ENCODE measurements around the gene NT5DC4. TPM values are rescaled to one million over a fixed set of nuclear protein-coding genes. Genes with fewer than 3 reads are reported as not detected.

The NT5DC4 gene
- total RNA-seq, 1 experiment from 2014 or later = 0.04 TPM

GRCh38 chr2:112722816-112723546 is 2.2 kb downstream of the NT5DC4 start:
- no peak overlapping the region for H3K4me2 ChIP-seq (ENCODE audit: low read length)
- H3K4me1 ChIP-seq (ENCODE audit: insufficient read depth, low read length) = peaks cover 16% of the 10 kb centered on the region
- no peaks in the 10 kb centered on the region for H3K36me3 ChIP-seq (ENCODE audit: low read depth, low read length)
- POLR2A ChIA-PET (ENCODE audit: unreplicated experiment) = no interaction called here
- H3K4me3 ChIP-seq (ENCODE audit: low read length) = no peak overlapping the region
- no peaks in the 10 kb centered on the region for H3K79me2 ChIP-seq (ENCODE audit: low read length)
- CTCF ChIA-PET = no interaction called here
- no peaks in the 10 kb centered on the region for H4K20me1 ChIP-seq (ENCODE audit: low read length)
- intact Hi-C loops (cut with micrococcal nuclease) = no loop called here
- DNase-seq (no peak), ATAC-seq (no peak)
- no TSS peak for BruUV-seq (replicated peaks)
- H3K9ac ChIP-seq (ENCODE audit: low read length) = no peak overlapping the region
- no peaks in the 10 kb centered on the region for H3F3A ChIP-seq (ENCODE audit: low read length, unreplicated experiment)
- no peaks in the 10 kb centered on the region for H3K9me2 ChIP-seq (replicated peaks; ENCODE audit: low read length)
- H3K9me3 ChIP-seq (ENCODE audit: low read length) = no peaks in the 10 kb centered on the region
- TF ChIP-seq EZH2phosphoT487 (IDR thresholded peaks at IDR 0.05; ENCODE audit: borderline replicate concordance, low read length) (no peak), EZH2 (IDR thresholded peaks at IDR 0.05; ENCODE audit: low read length, unreplicated experiment) (no peak), CTCF (conservative IDR thresholded peaks at IDR 0.05; ENCODE audit: low read depth, low read length) (no peak)
- H3K27ac ChIP-seq (ENCODE audit: low read length) = no peak overlapping the region
- no peaks in the 10 kb centered on the region for H3K27me3 ChIP-seq (ENCODE audit: low read length)
- H2AFZ ChIP-seq (ENCODE audit: low read length) = no peak overlapping the region

GRCh38 chr2:112723547-112723940 is 2.7 kb downstream of the NT5DC4 start:
- no peak overlapping the region for H3K4me3 ChIP-seq (ENCODE audit: low read length)
- no peak overlapping the region for H3K4me2 ChIP-seq (ENCODE audit: low read length)
- POLR2A ChIA-PET (ENCODE audit: unreplicated experiment) = no interaction called here
- BruUV-seq (replicated peaks) = no TSS peak
- no peaks in the 10 kb centered on the region for H4K20me1 ChIP-seq (ENCODE audit: low read length)
- TF ChIP-seq EZH2 (IDR thresholded peaks at IDR 0.05; ENCODE audit: low read length, unreplicated experiment) (no peak), CTCF (conservative IDR thresholded peaks at IDR 0.05; ENCODE audit: low read depth, low read length) (no peak), EZH2phosphoT487 (IDR thresholded peaks at IDR 0.05; ENCODE audit: borderline replicate concordance, low read length) (no peak)
- peaks cover 16% of the 10 kb centered on the region for H3K4me1 ChIP-seq (ENCODE audit: insufficient read depth, low read length)
- H3K9me2 ChIP-seq (replicated peaks; ENCODE audit: low read length) = no peaks in the 10 kb centered on the region
- H3K27me3 ChIP-seq (ENCODE audit: low read length) = no peaks in the 10 kb centered on the region
- no peak overlapping the region for H2AFZ ChIP-seq (ENCODE audit: low read length)
- no peaks in the 10 kb centered on the region for H3F3A ChIP-seq (ENCODE audit: low read length, unreplicated experiment)
- CTCF ChIA-PET = no interaction called here
- no peaks in the 10 kb centered on the region for H3K36me3 ChIP-seq (ENCODE audit: low read depth, low read length)
- DNase-seq = no peak
- H3K9me3 ChIP-seq (ENCODE audit: low read length) = no peaks in the 10 kb centered on the region
- no peak for ATAC-seq
- H3K79me2 ChIP-seq (ENCODE audit: low read length) = no peaks in the 10 kb centered on the region
- H3K27ac ChIP-seq (ENCODE audit: low read length) = no peak overlapping the region
- no peak overlapping the region for H3K9ac ChIP-seq (ENCODE audit: low read length)
- intact Hi-C loops (cut with micrococcal nuclease) = no loop called here

GRCh38 chr2:112723995-112724394 is 3.2 kb downstream of the NT5DC4 start:
- Histone ChIP-seq H3K27me3 (ENCODE audit: low read length) (no peaks in the 10 kb centered on the region), H3K9ac (ENCODE audit: low read length) (no peak overlapping the region), H3K27ac (ENCODE audit: low read length) (no peak overlapping the region), H2AFZ (ENCODE audit: low read length) (no peak overlapping the region), H3F3A (ENCODE audit: low read length, unreplicated experiment) (no peaks in the 10 kb centered on the region), H3K4me2 (ENCODE audit: low read length) (no peak overlapping the region), H3K9me3 (ENCODE audit: low read length) (no peaks in the 10 kb centered on the region), H3K36me3 (ENCODE audit: low read depth, low read length) (no peaks in the 10 kb centered on the region), H4K20me1 (ENCODE audit: low read length) (no peaks in the 10 kb centered on the region), H3K4me1 (ENCODE audit: insufficient read depth, low read length) (peaks cover 16% of the 10 kb centered on the region), H3K9me2 (replicated peaks; ENCODE audit: low read length) (no peaks in the 10 kb centered on the region), H3K4me3 (ENCODE audit: low read length) (no peak overlapping the region), H3K79me2 (ENCODE audit: low read length) (no peaks in the 10 kb centered on the region)
- no peak for TF ChIP-seq CTCF (conservative IDR thresholded peaks at IDR 0.05; ENCODE audit: low read depth, low read length)
- ATAC-seq (no peak), DNase-seq (no peak)
- CTCF ChIA-PET = no interaction called here
- BruUV-seq (replicated peaks) = no TSS peak
- intact Hi-C loops (cut with micrococcal nuclease) = no loop called here
- POLR2A ChIA-PET (ENCODE audit: unreplicated experiment) = no interaction called here

Measured in PC-3 (cell line).